PFSK-1 (cell line): ENCODE data around the gene CENPT.

Experiments
- FOXP2 ChIP-seq: optimal IDR thresholded peaks from 2 replicates; pipeline ENCODE3; 2011; ENCODE audit warnings: borderline replicate concordance, control low read depth, inconsistent platforms; ENCODE audit not compliant: insufficient read depth; ENCODE audit errors: extremely low read length, extremely low read depth
- POLR2AphosphoS5 ChIP-seq: IDR thresholded peaks from 2 replicates; pipeline ENCODE4 v1.6.1; 2012; ENCODE audit warnings: low read depth, mild to moderate bottlenecking, control low read depth, low read length, moderate library complexity
- SIN3A ChIP-seq: IDR thresholded peaks from 2 replicates; pipeline ENCODE4 v1.6.1; 2012; ENCODE audit warnings: mild to moderate bottlenecking, low read length, moderate library complexity, borderline replicate concordance; ENCODE audit not compliant: insufficient read depth
- TAF1 ChIP-seq: IDR thresholded peaks from 2 replicates; pipeline ENCODE4 v1.6.1; 2012; ENCODE audit warnings: low read length, control low read depth, borderline replicate concordance; ENCODE audit not compliant: insufficient read depth
- TF ChIP-seq, protein P1 (sequence below), 2 experiments: IDR thresholded peaks; 2 replicates each; pipeline versions ENCODE4 v1.6.1 to v1.8.0; 2011 to 2012; ENCODE audit warnings: low read depth in 2 of 2, low read length in 2 of 2, control low read depth in 1 of 2, inconsistent platforms in 1 of 2, mild to moderate bottlenecking in 1 of 2, moderate library complexity in 1 of 2; ENCODE audit not compliant: insufficient read depth in 1 of 2

Gene CENPT

DNA sequence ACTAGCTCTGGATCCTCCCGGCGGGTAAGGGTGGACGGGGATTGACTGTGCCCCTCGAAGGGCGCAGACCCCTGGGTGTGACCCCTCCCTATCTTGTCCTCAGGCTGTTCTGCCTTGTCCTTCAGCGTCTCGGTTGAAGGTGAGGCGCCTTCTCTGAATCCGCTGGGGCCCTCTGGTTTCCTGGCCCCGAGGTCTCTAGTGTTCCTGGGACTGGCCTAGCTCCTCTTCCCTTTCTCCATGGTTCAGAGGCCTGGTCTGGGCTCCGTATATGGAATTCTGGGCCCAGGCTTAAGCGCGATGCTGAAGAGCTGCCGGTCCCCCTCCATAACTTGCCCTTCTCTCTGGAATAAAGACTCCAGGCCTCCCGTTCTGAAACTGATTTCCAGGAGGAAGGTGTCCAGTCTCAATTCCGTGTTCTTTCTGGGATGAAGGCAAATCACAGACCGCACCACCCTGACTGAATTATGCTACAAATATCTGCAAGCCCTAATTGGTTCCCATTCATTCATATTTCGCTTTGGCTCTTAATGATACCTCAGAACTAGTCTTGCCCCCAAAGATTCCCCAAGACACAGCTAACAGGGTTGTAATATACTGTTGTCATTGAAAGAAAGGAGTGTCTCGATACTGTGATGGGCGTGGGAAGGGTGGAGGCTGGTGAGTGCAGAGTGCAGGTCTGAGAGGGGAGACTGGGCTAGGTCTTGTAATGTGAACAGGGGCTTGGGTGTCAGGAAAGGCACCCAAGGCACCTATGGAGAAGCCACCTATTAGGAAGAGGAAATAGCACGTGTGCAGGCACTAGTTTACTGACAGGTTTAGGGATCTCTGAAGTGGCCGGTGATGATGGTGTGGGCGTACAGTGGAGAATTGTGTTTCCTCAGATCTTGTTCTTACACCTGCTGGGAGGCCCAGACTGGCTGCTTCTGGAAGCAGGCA is 26.2 kb upstream of the CENPT start:
- TF ChIP-seq SIN3A = no peak
- no peak for TF ChIP-seq FOXP2

DNA sequence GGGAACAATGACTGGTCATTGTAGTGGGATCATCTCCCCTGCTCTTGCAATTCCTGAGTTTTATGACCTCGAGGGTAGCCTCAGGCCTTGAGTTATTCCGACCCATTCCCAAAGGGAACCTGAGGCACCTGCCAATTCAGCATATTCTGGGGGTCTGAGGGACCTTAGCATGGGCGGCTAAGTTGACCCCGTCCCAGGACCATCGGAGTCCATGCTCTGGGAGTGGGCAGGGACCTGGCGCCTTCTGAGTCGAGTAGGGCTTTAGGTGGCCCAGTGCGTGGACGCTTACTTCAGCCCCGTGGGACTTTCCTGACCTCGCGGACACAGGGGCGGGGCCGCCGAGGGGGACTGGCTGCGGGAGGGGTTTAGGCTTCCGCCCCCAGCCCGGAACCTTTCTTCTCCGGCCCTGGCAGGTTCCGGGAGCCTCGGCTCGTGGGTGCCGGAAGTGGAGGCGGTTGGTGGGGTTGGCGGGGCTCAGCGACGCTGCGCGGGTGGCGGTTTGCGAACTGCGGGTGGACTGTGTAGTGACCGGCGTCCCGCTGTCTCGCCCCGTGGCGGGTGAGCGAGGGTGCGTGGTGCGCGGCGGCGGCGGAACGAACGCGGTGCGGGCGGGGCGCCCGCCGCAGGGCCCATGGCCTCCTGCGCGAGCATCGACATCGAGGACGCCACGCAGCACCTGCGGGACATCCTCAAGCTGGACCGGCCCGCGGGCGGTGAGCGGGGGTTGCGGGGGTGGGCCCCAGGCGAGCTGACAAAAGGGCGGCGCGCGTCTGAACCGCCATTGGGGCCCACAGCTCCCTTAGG is 25.3 kb upstream of the CENPT start, which contains the start of gene EDC4:
Gene EDC4, plus strand, starts transcription at position 422 of the 804 bp plus-strand sequence. Its CDS starts 210 bp downstream, at position 632.
- peak; percentile 62 for TF ChIP-seq FOXP2
- TF ChIP-seq TAF1 = peak; percentile 87; the same call in 1 of the 2 replicates
- TF ChIP-seq, protein P1, sequence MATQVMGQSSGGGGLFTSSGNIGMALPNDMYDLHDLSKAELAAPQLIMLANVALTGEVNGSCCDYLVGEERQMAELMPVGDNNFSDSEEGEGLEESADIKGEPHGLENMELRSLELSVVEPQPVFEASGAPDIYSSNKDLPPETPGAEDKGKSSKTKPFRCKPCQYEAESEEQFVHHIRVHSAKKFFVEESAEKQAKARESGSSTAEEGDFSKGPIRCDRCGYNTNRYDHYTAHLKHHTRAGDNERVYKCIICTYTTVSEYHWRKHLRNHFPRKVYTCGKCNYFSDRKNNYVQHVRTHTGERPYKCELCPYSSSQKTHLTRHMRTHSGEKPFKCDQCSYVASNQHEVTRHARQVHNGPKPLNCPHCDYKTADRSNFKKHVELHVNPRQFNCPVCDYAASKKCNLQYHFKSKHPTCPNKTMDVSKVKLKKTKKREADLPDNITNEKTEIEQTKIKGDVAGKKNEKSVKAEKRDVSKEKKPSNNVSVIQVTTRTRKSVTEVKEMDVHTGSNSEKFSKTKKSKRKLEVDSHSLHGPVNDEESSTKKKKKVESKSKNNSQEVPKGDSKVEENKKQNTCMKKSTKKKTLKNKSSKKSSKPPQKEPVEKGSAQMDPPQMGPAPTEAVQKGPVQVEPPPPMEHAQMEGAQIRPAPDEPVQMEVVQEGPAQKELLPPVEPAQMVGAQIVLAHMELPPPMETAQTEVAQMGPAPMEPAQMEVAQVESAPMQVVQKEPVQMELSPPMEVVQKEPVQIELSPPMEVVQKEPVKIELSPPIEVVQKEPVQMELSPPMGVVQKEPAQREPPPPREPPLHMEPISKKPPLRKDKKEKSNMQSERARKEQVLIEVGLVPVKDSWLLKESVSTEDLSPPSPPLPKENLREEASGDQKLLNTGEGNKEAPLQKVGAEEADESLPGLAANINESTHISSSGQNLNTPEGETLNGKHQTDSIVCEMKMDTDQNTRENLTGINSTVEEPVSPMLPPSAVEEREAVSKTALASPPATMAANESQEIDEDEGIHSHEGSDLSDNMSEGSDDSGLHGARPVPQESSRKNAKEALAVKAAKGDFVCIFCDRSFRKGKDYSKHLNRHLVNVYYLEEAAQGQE (IDR thresholded peaks at IDR 0.05; ENCODE audit: insufficient read depth in 1 of 2, low read depth in 2 of 2, low read length in 2 of 2) = no peak
- peak; percentile 92 for TF ChIP-seq POLR2AphosphoS5
- TF ChIP-seq SIN3A = peak; percentile 94

DNA sequence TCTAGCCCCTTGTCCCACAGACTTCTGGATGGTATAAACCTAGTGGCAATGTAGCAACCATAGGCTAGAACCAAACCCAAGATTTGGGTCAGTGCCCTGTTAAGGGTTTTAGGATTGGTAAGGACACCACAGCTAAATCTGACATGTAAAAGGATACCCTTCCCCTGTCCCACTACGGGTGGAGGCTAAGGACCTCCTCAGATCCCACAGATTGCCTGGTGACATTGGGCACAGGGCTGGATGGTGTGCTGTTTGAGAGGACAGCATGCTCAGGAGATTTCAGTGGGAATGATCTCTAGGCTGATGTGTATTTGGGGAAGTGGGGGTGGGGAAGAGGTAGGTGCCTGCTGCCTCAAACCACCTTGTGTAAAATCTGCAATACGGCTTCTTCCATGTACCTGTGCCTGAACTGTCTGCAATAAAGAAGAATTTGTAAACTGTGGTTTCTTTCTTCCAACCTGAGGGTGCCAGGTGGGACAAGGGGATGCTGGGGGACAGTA is 24.7 kb upstream of the CENPT start:
- TF ChIP-seq TAF1 = no peak
- no peak for TF ChIP-seq FOXP2
- no peak for TF ChIP-seq SIN3A
- TF ChIP-seq, protein P1 (IDR thresholded peaks at IDR 0.05; ENCODE audit: insufficient read depth in 1 of 2, low read depth in 2 of 2, low read length in 2 of 2) = no peak
- no peak for TF ChIP-seq POLR2AphosphoS5

DNA sequence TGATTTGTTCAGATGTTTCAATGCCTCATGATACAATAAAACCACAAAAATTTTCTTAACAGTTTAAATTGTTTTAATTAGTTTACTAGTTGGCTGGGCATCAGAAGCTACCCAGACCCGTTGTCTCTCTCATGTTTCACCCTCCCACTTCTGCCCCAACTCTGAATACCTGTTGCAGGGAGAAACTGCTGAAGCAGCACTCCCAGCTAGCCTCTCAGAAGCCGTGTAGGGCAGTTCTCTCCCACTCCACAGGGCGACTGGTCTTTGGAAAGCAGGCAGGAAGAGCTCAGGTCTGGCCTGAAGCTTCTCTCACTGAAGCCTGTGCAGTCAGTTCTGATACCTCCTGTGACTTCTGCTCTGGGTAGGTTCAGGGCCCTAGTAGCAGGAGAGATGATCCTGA is 23.8 kb upstream of the CENPT start:
- TF ChIP-seq, protein P1 (IDR thresholded peaks at IDR 0.05; ENCODE audit: insufficient read depth in 1 of 2, low read depth in 2 of 2, low read length in 2 of 2) = no peak
- no peak for TF ChIP-seq POLR2AphosphoS5
- no peak for TF ChIP-seq TAF1
- TF ChIP-seq FOXP2 = no peak
- TF ChIP-seq SIN3A = no peak

DNA sequence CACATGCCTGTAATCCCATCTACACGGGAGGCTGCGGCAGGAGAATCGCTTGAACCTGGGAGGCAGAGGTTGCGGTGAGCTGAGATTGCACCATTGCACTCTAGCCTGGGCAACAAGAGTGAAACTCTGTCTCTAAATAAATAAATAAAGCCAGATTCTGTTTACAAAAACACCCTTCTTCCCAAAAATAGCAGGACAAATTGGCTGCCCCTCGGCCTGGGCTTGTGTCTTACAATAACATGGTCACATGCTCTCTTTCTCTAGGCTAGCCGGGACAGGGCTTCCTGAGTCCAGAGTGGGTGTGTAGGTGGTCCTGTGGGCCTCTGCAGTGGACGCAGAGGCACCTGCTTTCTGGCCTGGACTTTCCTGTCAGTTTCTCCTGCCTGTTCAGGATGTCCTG is 22.2 kb upstream of the CENPT start:
- TF ChIP-seq SIN3A = no peak
- TF ChIP-seq POLR2AphosphoS5 = no peak
- no peak for TF ChIP-seq TAF1
- TF ChIP-seq, protein P1 (IDR thresholded peaks at IDR 0.05; ENCODE audit: insufficient read depth in 1 of 2, low read depth in 2 of 2, low read length in 2 of 2) = no peak
- TF ChIP-seq FOXP2 = no peak
